ENCODE results near the gene PGAM4.

- no peak for TF ChIP-seq CTCF (IDR thresholded peaks at IDR 0.05; ENCODE audit: insufficient read depth, low read length)
- TF ChIP-seq GABPA (IDR thresholded peaks at IDR 0.05; ENCODE audit: low read depth), result no peak
- TF ChIP-seq REST (IDR thresholded peaks at IDR 0.05; ENCODE audit: insufficient replicate concordance, low read depth), result no peak
- no peak for TF ChIP-seq POLR2AphosphoS5 (IDR thresholded peaks at IDR 0.05; ENCODE audit: low read depth)
- no peak for TF ChIP-seq SPI1 (IDR thresholded peaks at IDR 0.05; ENCODE audit: borderline replicate concordance, low read depth)
These were observed 32.1 kb downstream of the PGAM4 start for GRCh38 chrX:77937291-77937690.
